Caco-2 (cell line): ENCODE data around the gene ADARB2. TPM values are rescaled to one million over a fixed set of nuclear protein-coding genes. Genes with fewer than 3 reads are reported as not detected.

Experiments used
- BruUV-seq: library from RNA; stranded (reverse); fragments of 400-500 nt; replicated peaks from 2 replicates; lab custom pipeline; 2021; lab: Mats Ljungman, UMichigan
- CTCF ChIA-PET: fragments of 300-600 bp; sonication (Branson Sonifier 250); formaldehyde crosslinking; loops from one replicate; lab custom pipeline; 2022; ENCODE audit warnings: antibody characterized with exemption; lab: Charles Lee
- POLR2A ChIA-PET: fragments of 300-600 bp; sonication (Branson Sonifier 250); formaldehyde crosslinking; loops from one replicate; lab custom pipeline; 2022; ENCODE audit warnings: antibody characterized with exemption; lab: Charles Lee
- DNase-seq, 2 experiments: peaks; one replicate each; pipeline versions ENCODE4 v3.0.0 to v3.0.0-alpha.2; 2020 to 2022
- H3K27me3 ChIP-seq: replicated peaks from 2 replicates; pipeline ENCODE4 v1.6.0; 2011; ENCODE audit warnings: low read length; ENCODE audit not compliant: control insufficient read depth, insufficient read depth
- H3K36me3 ChIP-seq: 2 replicates; pipeline ENCODE4 v1.5.1; 2011; ENCODE audit warnings: low read length; ENCODE audit not compliant: control insufficient read depth, insufficient read depth
- H3K4me1 ChIP-seq: fragments of 250-450 bp; sonication (Bioruptor Pico); 2 replicates; pipeline ENCODE4 v1.5.1; 2020; ENCODE audit warnings: mild to moderate bottlenecking
- H3K4me3 ChIP-seq: 2 replicates; pipeline ENCODE4 v1.5.1; 2011; ENCODE audit warnings: low read depth, mild to moderate bottlenecking, control low read depth, low read length
- H3K9me3 ChIP-seq: fragments of 250-450 bp; sonication (Bioruptor Pico); 2 replicates; pipeline ENCODE4 v1.5.1; 2020; ENCODE audit warnings: mild to moderate bottlenecking, moderate library complexity
- H3K27ac Mint-ChIP-seq: one replicate; pipeline ENCODE4 v1.8.0; 2022; ENCODE audit warnings: mixed read lengths; ENCODE audit not compliant: unreplicated experiment
- H3K27me3 Mint-ChIP-seq: one replicate; pipeline ENCODE4 v1.8.0; 2022; ENCODE audit warnings: mixed read lengths; ENCODE audit not compliant: insufficient read depth, unreplicated experiment
- H3K36me3 Mint-ChIP-seq: one replicate; pipeline ENCODE4 v1.8.0; 2022; ENCODE audit warnings: mild to moderate bottlenecking, mixed read lengths; ENCODE audit not compliant: insufficient read depth, unreplicated experiment
- H3K4me1 Mint-ChIP-seq: one replicate; pipeline ENCODE4 v1.8.0; 2022; ENCODE audit warnings: low read depth, mixed read lengths; ENCODE audit not compliant: unreplicated experiment
- H3K4me3 Mint-ChIP-seq: one replicate; pipeline ENCODE4 v1.8.0; 2022; ENCODE audit warnings: mild to moderate bottlenecking, moderate library complexity, mixed read lengths; ENCODE audit not compliant: unreplicated experiment
- H3K9me3 Mint-ChIP-seq: one replicate; pipeline ENCODE4 v1.8.0; 2022; ENCODE audit warnings: mixed read lengths; ENCODE audit not compliant: unreplicated experiment
- intact Hi-C: fragments of 100-400 bp; cut with micrococcal nuclease; formaldehyde crosslinking; loops from one replicate; pipeline ENCODE4 v1.10.0; 2022; ENCODE audit not compliant: unreplicated experiment
- total RNA-seq: library from RNA; stranded (reverse); gene quantifications from 2 replicates; pipeline ENCODE4 v1.2.3, GENCODE V29; 2022
- TF ChIP-seq, protein P1 (sequence below), 2 experiments: fragments of 200-600 bp in 1 of 2; IDR thresholded peaks; 1 replicate in 1 of 2; 2 replicates in 1 of 2; pipeline versions ENCODE4 v1.5.1 to v1.8.0; 2011 to 2022; ENCODE audit warnings: antibody characterized with exemption in 1 of 2, control low read depth in 1 of 2, inconsistent platforms in 1 of 2, low read depth in 1 of 2, low read length in 1 of 2, mild to moderate bottlenecking in 1 of 2, moderate library complexity in 1 of 2; ENCODE audit not compliant: insufficient read depth in 1 of 2, severe bottlenecking in 1 of 2, unreplicated experiment in 1 of 2

ADARB2 gene
- total RNA-seq, 1 experiment from 2014 or later: 0.27 TPM

DNA sequence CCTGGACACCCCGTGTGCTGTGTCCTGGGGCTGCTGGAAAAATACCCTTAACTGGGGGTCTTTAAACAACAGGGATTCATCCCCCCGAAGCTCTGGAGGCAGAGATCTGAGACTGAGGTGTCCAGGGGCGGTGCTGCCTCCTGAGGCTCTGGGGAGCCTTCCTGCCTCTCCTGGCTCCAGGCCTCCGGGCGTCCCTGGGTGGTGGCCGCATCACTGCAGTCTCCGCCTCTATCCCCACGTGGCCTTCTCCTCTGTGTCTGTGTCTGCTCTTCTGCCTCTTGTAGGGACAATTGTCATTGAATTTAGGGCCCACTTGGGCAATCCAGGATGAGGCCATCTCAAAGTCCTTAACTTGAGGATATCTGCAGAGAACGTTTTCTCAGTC lies 464.6 kb downstream of the ADARB2 start:
- no peak overlapping the region for H3K27ac Mint-ChIP-seq
- BruUV-seq: no TSS peak
- H3K36me3 Mint-ChIP-seq: no peaks in the 10 kb centered on the region
- H3K4me3 Mint-ChIP-seq: no peak overlapping the region
- H3K27me3 Mint-ChIP-seq: peaks cover 10% of the 10 kb centered on the region
- H3K36me3 ChIP-seq: no peaks in the 10 kb centered on the region
- H3K4me1 Mint-ChIP-seq: no peaks in the 10 kb centered on the region
- H3K4me1 ChIP-seq: no peaks in the 10 kb centered on the region
- H3K4me3 ChIP-seq: no peak overlapping the region
- POLR2A ChIA-PET: no interaction called here
- DNase-seq: no peak
- H3K9me3 ChIP-seq: no peaks in the 10 kb centered on the region
- intact Hi-C loops: no loop called here
- CTCF ChIA-PET: no interaction called here
- TF ChIP-seq, protein P1, sequence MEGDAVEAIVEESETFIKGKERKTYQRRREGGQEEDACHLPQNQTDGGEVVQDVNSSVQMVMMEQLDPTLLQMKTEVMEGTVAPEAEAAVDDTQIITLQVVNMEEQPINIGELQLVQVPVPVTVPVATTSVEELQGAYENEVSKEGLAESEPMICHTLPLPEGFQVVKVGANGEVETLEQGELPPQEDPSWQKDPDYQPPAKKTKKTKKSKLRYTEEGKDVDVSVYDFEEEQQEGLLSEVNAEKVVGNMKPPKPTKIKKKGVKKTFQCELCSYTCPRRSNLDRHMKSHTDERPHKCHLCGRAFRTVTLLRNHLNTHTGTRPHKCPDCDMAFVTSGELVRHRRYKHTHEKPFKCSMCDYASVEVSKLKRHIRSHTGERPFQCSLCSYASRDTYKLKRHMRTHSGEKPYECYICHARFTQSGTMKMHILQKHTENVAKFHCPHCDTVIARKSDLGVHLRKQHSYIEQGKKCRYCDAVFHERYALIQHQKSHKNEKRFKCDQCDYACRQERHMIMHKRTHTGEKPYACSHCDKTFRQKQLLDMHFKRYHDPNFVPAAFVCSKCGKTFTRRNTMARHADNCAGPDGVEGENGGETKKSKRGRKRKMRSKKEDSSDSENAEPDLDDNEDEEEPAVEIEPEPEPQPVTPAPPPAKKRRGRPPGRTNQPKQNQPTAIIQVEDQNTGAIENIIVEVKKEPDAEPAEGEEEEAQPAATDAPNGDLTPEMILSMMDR (IDR thresholded peaks at IDR 0.05; ENCODE audit: insufficient read depth in 1 of 2, low read depth in 1 of 2, low read length in 1 of 2, severe bottlenecking in 1 of 2, unreplicated experiment in 1 of 2): no peak
- H3K9me3 Mint-ChIP-seq: no peaks in the 10 kb centered on the region
- H3K27me3 ChIP-seq: no peaks in the 10 kb centered on the region

DNA sequence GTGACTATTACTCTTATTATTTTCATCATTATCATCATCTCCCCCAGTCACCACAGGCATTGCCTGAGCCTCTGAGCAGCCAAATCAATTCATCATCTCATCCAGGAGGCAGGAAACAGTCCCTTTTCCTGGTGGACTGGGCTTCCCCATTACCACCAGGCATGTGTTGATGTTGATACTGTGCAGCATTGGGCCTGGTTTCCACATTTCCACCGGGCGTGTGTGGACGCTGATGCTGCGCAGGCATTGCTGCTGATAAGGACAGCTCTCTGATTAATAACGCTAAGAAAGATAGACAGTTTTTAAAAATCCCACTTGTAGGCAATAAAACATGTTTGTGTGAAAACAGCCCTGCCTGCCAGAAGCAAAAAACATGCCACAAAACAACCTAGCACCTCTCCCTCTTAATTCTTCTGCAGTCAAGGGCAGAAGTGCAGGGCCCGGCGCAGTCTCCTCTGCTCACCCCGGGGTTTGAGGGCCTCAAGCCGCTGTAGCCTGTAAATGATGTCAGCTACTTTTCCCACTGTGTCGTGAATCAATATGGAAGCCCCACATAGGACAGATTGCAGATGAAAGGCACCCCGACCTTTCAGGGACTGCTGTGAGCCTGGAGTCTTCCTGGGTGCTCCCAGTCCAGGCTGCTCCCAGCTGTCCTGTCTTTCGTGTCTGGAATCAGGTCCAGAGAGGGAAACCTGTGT lies 465.1 kb downstream of the ADARB2 start:
- no peaks in the 10 kb centered on the region for H3K27me3 ChIP-seq
- Mint-ChIP-seq H3K9me3 (no peaks in the 10 kb centered on the region), H3K4me3 (no peak overlapping the region), H3K27ac (no peak overlapping the region), H3K36me3 (no peaks in the 10 kb centered on the region), H3K4me1 (no peaks in the 10 kb centered on the region), H3K27me3 (peaks cover 12% of the 10 kb centered on the region)
- H3K36me3 ChIP-seq: no peaks in the 10 kb centered on the region
- intact Hi-C loops: no loop called here
- no peaks in the 10 kb centered on the region for H3K9me3 ChIP-seq
- no peaks in the 10 kb centered on the region for H3K4me1 ChIP-seq
- TF ChIP-seq, protein P1 (IDR thresholded peaks at IDR 0.05; ENCODE audit: insufficient read depth in 1 of 2, low read depth in 1 of 2, low read length in 1 of 2, severe bottlenecking in 1 of 2, unreplicated experiment in 1 of 2): no peak
- POLR2A ChIA-PET: no interaction called here
- no peak for DNase-seq
- no TSS peak for BruUV-seq
- CTCF ChIA-PET: no interaction called here
- no peak overlapping the region for H3K4me3 ChIP-seq

DNA sequence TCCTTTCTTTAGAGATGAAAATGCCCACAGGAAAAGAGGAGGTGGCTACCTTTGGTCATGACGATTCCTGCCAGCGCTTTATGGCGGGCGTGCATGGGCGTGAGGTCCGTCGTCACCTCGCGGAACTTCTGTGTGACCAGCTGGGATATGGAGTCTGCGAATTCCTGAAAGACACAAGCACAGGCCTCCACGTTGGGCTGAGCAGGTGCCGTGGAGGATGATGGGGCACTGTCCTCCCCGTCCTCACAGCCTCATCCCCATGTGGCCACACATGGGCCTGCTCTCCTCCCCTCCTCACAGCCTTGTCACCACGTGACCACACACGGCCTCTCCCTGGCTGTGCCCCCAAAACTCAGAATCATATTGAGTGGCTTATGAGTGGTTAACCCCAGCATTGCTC lies 466.4 kb downstream of the ADARB2 start:
- H3K27me3 ChIP-seq: no peaks in the 10 kb centered on the region
- no peaks in the 10 kb centered on the region for H3K9me3 Mint-ChIP-seq
- H3K27me3 Mint-ChIP-seq: peaks cover 15% of the 10 kb centered on the region
- H3K36me3 Mint-ChIP-seq: no peaks in the 10 kb centered on the region
- no TSS peak for BruUV-seq
- H3K36me3 ChIP-seq: no peaks in the 10 kb centered on the region
- intact Hi-C loops: no loop called here
- ChIA-PET POLR2A (no interaction called here), CTCF (no interaction called here)
- no peak overlapping the region for H3K4me3 ChIP-seq
- TF ChIP-seq, protein P1 (IDR thresholded peaks at IDR 0.05; ENCODE audit: insufficient read depth in 1 of 2, low read depth in 1 of 2, low read length in 1 of 2, severe bottlenecking in 1 of 2, unreplicated experiment in 1 of 2): no peak
- H3K4me3 Mint-ChIP-seq: no peak overlapping the region
- no peaks in the 10 kb centered on the region for H3K4me1 ChIP-seq
- H3K9me3 ChIP-seq: no peaks in the 10 kb centered on the region
- no peaks in the 10 kb centered on the region for H3K4me1 Mint-ChIP-seq
- no peak overlapping the region for H3K27ac Mint-ChIP-seq
- DNase-seq: no peak
